Urinary bladder (tissue), 4 donors: ENCODE results near the gene CSF3R. TPM values are rescaled to one million over a fixed set of nuclear protein-coding genes. Genes with fewer than 3 reads are reported as not detected.

Experiments
- DNase-seq: peaks from one replicate; pipeline ENCODE4 v3.0.0-alpha.2; 2015; ENCODE audit errors: extremely low spot score
- H3K27ac ChIP-seq: one replicate; pipeline ENCODE4 v1.5.1; 2013; ENCODE audit warnings: low read depth, mild to moderate bottlenecking, moderate library complexity
- H3K36me3 ChIP-seq: one replicate; pipeline ENCODE4 v1.6.1; 2013; ENCODE audit warnings: mild to moderate bottlenecking, moderate library complexity; ENCODE audit not compliant: insufficient read depth
- H3K4me1 ChIP-seq: one replicate; pipeline ENCODE4 v1.6.1; 2013; ENCODE audit warnings: mild to moderate bottlenecking, moderate library complexity; ENCODE audit not compliant: insufficient read depth
- H3K4me3 ChIP-seq: one replicate; pipeline ENCODE4 v1.5.1; 2013; ENCODE audit warnings: low read depth, low read length
- WGBS: extraction: QIAGEN DNeasy Blood & Tissue Kit; methylation state at CpG from one replicate; pipeline ENCODE4 v1.1.7; 2013; 5-methylcytosine and 5-hydroxymethylcytosine counted together
- polyA plus RNA-seq: library from polyadenylated mRNA; stranded (reverse); fragments of 200-250 nt; gene quantifications from one replicate; pipeline ENCODE4 v1.2.3, GENCODE V29; 2013
- total RNA-seq: library from RNA; depleted of rRNA; stranded (reverse); fragments of >200 nt; gene quantifications from one replicate; pipeline ENCODE4 v1.2.3, GENCODE V29; 2014
- donor health status: healthy with polysubstance abuse.
- donor health status: healthy.

CSF3R gene
- 5.3 TPM for total RNA-seq
- polyA plus RNA-seq, result 4.7 TPM

DNA sequence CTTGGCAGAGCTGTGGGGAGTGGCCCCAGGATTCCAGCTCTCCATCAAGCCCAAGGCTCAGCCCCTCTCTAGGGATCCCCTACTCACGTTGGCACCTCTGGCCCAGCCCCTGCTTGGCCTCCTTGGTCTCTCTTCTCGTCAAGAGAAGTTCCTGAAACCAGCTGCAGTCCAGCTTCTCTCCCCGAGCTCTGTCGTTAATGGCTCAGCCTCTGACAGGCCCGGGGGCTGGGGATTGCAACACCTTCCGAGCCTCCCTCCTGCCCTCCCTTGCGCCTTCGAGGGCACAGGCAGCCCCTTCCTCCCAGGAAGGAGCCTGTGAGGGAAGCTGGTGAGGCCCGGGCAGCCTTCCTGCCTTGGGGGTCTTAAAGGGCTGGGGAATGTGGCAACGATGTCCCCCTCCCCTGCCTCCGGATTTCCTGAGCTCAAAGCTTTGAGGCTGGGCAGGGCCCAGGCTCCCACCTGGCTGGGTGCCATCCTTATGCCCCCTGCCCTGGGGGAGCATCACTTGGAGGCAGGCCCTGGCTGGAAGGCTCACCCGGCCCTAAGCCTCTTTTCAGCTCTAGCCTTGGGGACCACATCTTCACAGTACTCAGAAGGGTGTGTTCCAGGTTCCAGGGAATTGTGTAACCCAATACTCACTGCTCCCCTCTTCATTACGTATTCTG is at the start of gene CSF3R:
Gene CSF3R, minus strand, starts transcription at position 190 of the 665 bp plus-strand sequence. CDS start 3,417 bp downstream, outside the sequence.
- Histone ChIP-seq H3K4me1 (no peaks in the 10 kb centered on the region), H3K4me3 (no peak within 1 kb of the TSS), H3K36me3 (no peaks in the 10 kb centered on the region), H3K27ac (no peak within 1 kb of the TSS)
- 42% methylated on average over 13 of the region's 13 CpGs for WGBS
- DNase-seq, result no peak

DNA sequence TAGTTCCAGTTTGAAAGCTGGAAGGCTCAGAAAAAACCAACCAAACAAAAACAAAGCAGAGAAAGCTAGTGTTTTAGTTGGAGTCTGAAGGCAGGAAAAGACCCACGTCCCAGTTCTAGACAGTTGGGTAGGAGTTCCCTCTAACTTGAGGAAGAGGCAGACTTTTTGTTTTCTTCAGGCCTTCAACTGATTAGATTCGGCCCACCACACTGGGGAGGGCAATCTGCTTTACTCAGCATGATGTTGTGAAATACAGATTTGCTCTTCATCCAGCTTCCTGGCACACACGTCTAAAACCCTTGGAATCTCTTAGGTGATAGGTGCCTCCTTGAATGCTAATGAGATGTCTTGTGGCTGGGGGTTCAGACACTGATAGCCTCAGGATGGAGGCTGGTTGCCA is 49.1 kb upstream of the CSF3R start:
- 76% methylated on average over 3 of the region's 3 CpGs for WGBS
- DNase-seq, result no peak
- Histone ChIP-seq H3K27ac (no peak overlapping the region), H3K4me3 (no peak overlapping the region), H3K4me1 (no peaks in the 10 kb centered on the region), H3K36me3 (no peaks in the 10 kb centered on the region)

DNA sequence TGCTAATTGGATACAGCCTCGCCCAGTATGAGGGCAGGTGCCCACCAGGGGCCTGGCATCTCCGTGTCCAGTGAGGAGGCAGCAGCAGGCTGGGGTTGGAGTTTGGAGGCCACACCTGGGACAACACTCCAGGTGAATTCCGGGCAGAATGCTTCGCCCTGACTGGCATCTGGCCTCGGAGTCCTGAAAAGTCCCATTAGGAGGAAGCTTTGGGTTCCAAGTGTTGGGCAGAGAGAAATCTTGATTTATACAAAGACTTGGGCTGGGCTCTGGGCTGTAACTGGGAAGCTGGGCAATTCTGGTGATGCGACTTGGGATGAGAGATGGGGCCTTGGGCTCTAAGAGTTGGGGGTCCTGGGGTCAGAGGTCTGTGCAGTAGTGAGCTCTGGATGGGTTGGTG is 48.1 kb upstream of the CSF3R start:
- Histone ChIP-seq H3K27ac (no peak overlapping the region), H3K4me1 (no peaks in the 10 kb centered on the region), H3K36me3 (no peaks in the 10 kb centered on the region), H3K4me3 (no peak overlapping the region)
- DNase-seq, result no peak
- WGBS, result 80% methylated on average over 6 of the region's 6 CpGs

DNA sequence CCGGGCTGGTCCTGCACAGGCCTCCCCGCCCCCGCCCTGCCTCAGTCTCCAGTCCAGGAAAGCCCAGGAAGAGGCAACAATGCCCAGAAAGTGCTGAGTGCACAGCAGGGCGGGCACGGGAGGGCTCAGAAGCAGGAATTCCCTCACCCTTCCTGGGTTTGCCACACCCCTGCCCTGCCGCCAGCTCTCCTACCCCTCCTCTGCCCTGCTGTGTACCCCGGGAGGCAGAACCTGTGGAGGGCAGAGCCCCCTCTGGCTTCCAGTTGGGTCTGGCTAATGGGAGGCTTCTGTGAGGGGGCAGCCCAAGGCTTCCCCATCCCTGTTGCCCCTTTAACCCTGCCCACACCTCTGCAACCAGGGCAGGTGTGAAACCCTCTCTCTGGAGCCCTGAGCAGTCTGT is 47.5 kb upstream of the CSF3R start:
- Histone ChIP-seq H3K4me3 (no peak overlapping the region), H3K27ac (no peak overlapping the region), H3K4me1 (no peaks in the 10 kb centered on the region), H3K36me3 (no peaks in the 10 kb centered on the region)
- 68% methylated on average over 7 of the region's 7 CpGs for WGBS
- DNase-seq, result no peak

DNA sequence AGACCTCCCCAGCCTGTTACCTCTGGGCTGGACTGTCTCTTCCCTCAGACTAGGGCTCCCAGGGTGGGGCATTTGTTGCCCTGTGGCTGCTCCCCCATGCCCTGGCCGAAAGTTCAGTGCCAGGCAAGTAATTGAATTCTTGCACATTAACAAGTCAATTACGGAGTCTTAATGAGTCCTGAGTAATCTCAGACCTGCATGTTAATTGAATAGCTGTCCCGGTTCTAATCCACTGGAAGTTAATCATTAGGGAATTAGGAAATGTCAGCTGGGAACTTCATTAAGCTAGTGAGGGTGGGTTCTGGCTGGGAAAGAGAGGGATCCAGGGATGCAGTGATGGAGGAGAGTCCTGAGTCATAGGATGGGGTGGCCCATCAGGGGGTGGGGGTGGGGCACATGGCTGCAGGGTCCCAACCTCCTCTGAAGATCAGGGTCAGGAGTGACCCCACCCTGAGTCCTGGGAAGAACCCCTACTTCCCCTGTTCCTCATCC is 47.1 kb upstream of the CSF3R start:
- Histone ChIP-seq H3K27ac (no peak overlapping the region), H3K4me1 (no peaks in the 10 kb centered on the region), H3K36me3 (no peaks in the 10 kb centered on the region), H3K4me3 (no peak overlapping the region)
- 46% methylated on average over 3 of the region's 3 CpGs for WGBS
- no peak for DNase-seq

DNA sequence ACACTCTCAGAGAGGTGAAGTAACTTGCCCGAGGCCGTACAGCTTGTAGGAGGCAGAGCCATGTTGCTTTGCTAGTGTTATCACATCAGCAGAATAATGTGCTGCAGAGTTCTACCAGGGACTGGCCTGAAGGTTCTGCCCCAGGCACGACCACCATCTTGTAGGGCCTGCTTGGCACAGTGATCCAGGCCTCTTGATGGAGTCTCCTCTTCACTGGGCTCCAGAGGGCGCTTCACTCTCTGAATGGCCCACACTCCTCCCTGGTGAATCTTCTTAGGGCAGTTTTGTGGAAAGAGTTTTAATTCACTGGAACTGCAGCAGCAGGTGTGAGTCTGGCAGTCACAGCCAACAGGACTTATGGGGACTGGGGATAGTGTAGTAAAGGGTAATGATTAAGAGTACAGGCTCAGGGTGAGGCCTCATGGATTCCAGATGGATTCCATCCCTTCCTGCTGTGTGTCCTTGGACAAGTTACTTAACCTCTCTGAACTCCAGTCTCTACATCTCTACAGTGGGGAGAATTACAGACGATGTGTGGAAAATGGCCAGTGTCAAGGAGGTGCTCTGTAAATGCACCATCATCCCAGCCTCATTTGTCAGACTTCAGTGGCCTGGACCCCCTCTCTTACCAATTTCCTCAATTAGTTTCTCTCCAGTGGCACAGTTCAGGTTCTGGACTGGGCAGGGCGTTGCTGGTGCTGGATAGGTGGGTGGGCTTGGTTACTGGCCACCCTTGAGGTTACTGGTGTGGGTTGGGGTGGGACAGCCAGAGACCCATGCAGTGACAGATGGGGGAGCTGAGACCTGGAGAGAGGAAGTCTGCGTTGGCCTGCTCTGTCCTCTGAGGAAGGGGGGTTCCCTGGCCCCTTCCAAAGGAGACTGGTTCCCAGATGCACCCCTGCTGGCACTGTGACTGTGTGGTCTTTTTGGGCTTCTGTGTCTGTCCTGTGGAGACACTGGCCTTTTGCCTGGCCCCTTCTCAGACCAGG is 45.9 kb upstream of the CSF3R start:
- no peak overlapping the region for H3K4me3 ChIP-seq
- no peaks in the 10 kb centered on the region for H3K4me1 ChIP-seq
- DNase-seq, result no peak
- no peak overlapping the region for H3K27ac ChIP-seq
- no peaks in the 10 kb centered on the region for H3K36me3 ChIP-seq
- WGBS, result 69% methylated on average over 7 of the region's 7 CpGs

DNA sequence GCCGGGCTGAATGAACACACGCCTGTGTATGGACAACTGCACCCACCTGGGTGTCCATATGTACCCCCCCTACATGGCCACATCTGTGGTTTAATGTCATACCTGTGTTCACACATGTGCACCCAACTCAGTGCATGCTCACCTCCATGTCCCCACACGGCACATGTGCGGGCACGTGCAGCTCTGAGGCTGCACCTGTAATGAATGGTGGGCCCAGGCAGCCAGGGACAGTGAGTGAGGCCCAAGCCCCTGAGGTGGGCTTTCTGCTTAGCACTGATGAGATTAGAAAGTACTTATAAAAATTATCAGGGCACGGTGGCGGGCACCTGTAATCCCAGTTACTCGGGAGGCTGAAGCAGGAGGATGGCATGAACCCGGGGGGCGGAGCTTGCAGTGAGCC is 42.5 kb upstream of the CSF3R start:
- no peak for DNase-seq
- no peak overlapping the region for H3K27ac ChIP-seq
- H3K4me1 ChIP-seq, result no peaks in the 10 kb centered on the region
- H3K4me3 ChIP-seq, result no peak overlapping the region
- H3K36me3 ChIP-seq, result no peaks in the 10 kb centered on the region
- WGBS, result 93% methylated on average over 10 of the region's 10 CpGs

DNA sequence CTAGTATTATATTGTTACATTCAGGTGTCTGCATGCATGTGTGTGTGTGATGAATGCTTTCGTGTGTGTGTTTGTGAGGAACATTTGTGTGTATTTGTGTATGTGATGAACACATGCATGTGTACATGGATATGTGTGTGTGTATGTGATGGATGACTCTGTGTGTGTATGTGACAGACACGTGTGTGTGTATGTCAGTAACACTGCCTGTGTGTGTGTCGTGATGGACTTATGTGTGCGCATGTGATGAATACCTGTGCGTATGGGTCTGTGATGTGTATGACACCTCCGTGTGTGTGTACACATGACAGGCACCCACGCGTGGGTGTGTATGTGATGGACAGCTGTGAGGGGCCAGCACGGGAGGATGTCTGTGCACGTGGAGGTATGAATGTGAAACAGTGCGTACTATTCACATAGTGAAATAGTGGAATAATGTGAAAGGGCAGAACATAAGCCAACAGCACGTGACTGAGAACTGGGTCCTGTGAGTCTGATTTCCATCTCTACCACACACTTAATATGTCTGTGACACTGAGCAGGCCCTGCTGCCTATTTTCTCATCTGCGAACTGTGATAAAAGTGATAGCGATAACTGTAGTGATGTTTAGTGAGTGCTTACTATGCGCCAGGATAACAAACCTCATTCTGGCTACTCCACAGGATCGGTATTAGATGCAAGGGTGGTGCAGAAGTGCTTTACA is 41.8 kb upstream of the CSF3R start:
- Histone ChIP-seq H3K4me3 (no peak overlapping the region), H3K36me3 (no peaks in the 10 kb centered on the region), H3K4me1 (no peaks in the 10 kb centered on the region), H3K27ac (no peak overlapping the region)
- 79% methylated on average over 16 of the region's 16 CpGs for WGBS
- DNase-seq, result no peak

DNA sequence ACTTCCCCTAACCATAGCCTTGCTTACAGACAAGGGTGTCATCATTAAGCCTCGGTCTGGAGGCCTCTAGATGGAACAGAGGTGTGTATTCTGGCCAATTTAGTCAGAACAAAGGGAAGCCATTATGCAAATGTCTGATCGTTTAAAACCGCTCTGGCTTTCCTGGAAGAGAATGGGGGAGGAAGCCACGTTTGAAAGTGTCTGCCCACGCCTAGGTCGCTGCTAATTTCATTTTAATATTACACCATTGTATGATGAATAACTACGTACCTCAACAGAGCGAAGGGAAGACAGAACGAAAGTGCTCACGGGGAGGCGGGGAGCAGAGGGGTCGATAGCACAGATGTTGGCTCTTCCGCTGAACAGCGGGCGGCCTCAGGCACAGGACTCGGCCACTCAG is 41.1 kb upstream of the CSF3R start:
- WGBS, result 64% methylated on average over 16 of the region's 16 CpGs
- no peak for DNase-seq

DNA sequence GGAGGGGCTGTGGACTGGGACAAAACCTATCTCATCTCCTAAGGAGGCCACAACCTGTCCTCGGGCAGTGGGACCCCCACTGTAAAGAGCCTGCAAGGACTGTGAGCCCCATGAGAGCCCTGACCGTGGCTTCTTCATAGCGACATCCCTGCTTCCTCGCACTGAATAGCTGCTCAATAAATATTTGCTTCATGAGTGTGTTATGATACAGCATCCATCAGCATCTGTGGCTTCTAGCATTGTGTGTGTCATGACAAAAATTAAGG is 40.5 kb upstream of the CSF3R start:
- 84% methylated on average over 4 of the region's 4 CpGs for WGBS
- Histone ChIP-seq H3K4me3 (no peak overlapping the region), H3K4me1 (no peaks in the 10 kb centered on the region), H3K36me3 (no peaks in the 10 kb centered on the region), H3K27ac (no peak overlapping the region)
- no peak for DNase-seq

More for the DNA sequence above, 41.1 kb upstream of the CSF3R start:
- H3K36me3 ChIP-seq, result no peaks in the 10 kb centered on the region
- no peak overlapping the region for H3K4me3 ChIP-seq
- H3K27ac ChIP-seq, result no peak overlapping the region
- no peaks in the 10 kb centered on the region for H3K4me1 ChIP-seq

DNA sequence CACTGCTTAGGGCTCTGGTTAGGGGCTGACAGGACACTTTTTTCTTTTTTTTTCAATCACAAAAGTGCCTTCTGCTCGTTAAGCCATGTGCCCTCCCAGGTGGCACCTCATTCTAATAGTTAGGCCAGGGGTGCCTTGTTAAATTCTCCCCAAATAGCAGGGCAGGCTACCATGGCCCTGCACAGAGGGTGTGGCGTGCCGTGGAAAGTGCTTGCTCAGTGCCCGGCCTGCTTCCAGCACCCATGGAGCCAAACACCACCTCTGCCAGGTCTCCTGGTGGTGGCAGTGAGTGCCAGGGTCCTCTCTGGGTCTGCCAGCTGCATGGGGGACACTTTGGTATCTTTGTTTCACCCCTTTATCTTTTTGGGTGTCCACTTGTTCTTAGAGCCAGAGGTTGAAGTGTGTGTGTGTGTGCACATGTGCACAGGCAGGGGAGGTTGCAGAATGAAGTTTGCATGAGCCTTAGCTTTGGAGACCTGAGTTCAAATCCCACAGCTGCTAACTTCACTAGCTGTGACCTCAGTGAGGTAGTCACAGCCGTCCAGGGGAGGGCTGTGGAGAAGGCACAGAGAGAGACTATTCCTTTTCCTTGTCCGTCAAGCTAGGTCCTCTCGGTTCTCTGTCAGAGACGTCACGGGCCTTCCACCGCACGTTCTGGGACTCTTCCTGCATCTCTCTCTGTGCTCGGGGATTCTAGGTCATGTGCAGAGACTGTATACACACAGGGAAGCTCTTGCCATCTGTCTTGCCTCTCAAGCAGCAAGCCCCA is 39.9 kb upstream of the CSF3R start:
- Histone ChIP-seq H3K4me1 (no peaks in the 10 kb centered on the region), H3K27ac (no peak overlapping the region), H3K4me3 (no peak overlapping the region), H3K36me3 (no peaks in the 10 kb centered on the region)
- WGBS, result 76% methylated on average over 12 of the region's 12 CpGs
- DNase-seq, result no peak

DNA sequence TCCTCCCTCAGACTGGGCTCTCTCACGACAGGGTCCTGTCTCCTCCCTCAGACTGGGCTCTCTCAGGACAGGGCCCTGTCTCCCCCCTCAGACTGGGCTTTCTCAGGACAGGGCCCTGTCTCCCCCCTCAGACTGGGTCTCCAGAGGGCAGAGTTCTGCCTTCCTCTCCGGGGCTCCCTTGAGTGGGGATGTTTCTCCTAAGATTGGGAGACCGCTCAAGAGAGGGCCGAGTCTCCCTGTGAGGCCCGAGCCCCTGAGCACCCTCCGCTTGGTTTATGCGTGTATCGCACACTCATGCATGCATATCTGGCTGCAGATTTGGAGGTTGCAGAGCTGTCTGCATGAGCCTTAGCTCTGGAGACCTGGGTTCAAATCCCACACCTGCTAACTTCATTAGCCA is 39.3 kb upstream of the CSF3R start:
- 85% methylated on average over 8 of the region's 8 CpGs for WGBS
- H3K4me3 ChIP-seq, result no peak overlapping the region
- DNase-seq, result no peak

DNA sequence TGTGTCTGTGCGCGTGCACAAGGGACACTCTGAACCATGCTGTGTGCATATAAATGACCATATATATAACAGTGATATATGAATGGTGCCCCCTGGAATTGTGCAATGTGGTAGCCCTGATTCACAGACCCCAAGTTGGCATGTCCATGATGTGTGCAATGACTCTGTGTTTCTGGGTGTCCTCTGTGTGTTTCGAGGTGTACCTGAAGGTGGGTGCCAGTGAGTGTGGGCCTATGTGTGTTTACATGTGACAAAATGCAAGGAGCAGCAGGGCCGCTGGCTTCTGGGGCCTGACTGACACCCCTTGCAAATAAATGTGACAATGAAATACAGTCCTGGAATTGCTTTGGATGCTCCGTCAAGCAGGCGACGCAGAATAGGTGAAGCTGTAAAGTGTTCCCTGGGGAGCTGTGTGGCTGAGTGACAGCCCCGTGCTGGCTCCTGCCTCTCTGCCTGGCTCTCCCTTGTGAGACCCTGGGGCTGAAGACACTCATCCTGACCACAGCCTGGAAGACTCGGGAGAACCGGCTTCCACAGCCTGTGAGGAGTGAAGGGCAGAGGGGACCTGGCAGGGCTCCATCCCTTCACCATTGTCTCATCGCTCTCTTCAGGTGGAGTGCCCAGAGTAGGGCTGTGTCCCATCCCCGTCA is 38.2 kb upstream of the CSF3R start:
- no peak for DNase-seq
- no peak overlapping the region for H3K27ac ChIP-seq
- WGBS, result 68% methylated on average over 12 of the region's 12 CpGs

More for the DNA sequence above, 39.3 kb upstream of the CSF3R start:
- Histone ChIP-seq H3K27ac (no peak overlapping the region), H3K36me3 (no peaks in the 10 kb centered on the region), H3K4me1 (no peaks in the 10 kb centered on the region)

More for the DNA sequence above, 38.2 kb upstream of the CSF3R start:
- no peaks in the 10 kb centered on the region for H3K4me1 ChIP-seq
- no peak overlapping the region for H3K4me3 ChIP-seq
- H3K36me3 ChIP-seq, result no peaks in the 10 kb centered on the region
